ENCODE measurements around the gene AFAP1L1. TPM values are rescaled to one million over a fixed set of nuclear protein-coding genes. Genes with fewer than 3 reads are reported as not detected.

The AFAP1L1 gene
- total and polyA plus RNA-seq, 2 donors (not counting 3 experiments of a cell fraction or from before 2014, with no cell fraction given), result 7.9 to 73.2 TPM

DNA sequence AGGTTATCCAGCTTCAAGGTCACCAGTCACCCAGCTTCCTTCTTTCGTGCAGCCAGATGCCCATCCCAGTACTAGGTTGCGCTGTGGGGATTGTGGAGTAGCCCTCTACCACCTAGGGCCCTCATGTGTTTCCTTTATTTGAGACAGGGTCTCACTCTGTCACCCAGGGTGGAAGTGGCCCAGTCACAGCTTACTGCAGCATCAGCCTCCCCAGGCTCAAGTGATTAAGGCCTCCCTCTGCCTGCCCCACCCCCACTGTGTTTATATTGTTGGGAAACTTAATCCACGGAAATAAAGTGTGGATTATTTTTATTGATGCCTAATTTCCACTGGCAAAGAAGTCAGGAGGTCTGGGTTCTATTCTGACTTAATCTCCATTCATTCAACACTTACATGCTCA, 103.1 kb downstream of the AFAP1L1 start:
- H3K79me2 ChIP-seq (ENCODE audit: control insufficient read depth, insufficient read depth, low read length), result no peaks in the 10 kb centered on the region
- H3K36me3 ChIP-seq (ENCODE audit: control insufficient read depth in 2 of 2, extremely low read depth in 1 of 2, insufficient read depth in 2 of 2, low read length in 2 of 2), result no peaks in the 10 kb centered on the region
- no peaks in the 10 kb centered on the region for H3K9me3 ChIP-seq (replicated peaks; ENCODE audit: control insufficient read depth, insufficient read depth, low read length)
- no peaks in the 10 kb centered on the region for H4K20me1 ChIP-seq (replicated peaks; ENCODE audit: control insufficient read depth, extremely low read depth, insufficient read depth, low read length)
- TF ChIP-seq JUN (IDR thresholded peaks at IDR 0.05; ENCODE audit: borderline replicate concordance, insufficient read depth, insufficient read length, low read depth) (no peak), MAX (IDR thresholded peaks at IDR 0.05; ENCODE audit: insufficient read depth, insufficient read length) (no peak), MYC (IDR thresholded peaks at IDR 0.05; ENCODE audit: low read depth, low read length) (no peak), POLR2AphosphoS5 (IDR thresholded peaks at IDR 0.05; ENCODE audit: insufficient read depth, low read depth, low read length) (no peak), POLR2A (IDR thresholded peaks at IDR 0.05; ENCODE audit: low read depth, low read length) (no peak), GATA2 (IDR thresholded peaks at IDR 0.05; ENCODE audit: insufficient read depth, insufficient read length, low read depth, low read length) (no peak), EZH2 (IDR thresholded peaks at IDR 0.05; ENCODE audit: borderline replicate concordance, low read depth, low read length, severe bottlenecking) (no peak), CTCF (IDR thresholded peaks at IDR 0.05; ENCODE audit: extremely low read depth in 1 of 2, insufficient read depth in 1 of 2, low read depth in 1 of 2, low read length in 2 of 2) (no peak), FOS (IDR thresholded peaks at IDR 0.05; ENCODE audit: borderline replicate concordance, insufficient read depth, low read length) (no peak)
- no peak overlapping the region for H3K9ac ChIP-seq (replicated peaks; ENCODE audit: extremely low read depth, insufficient read depth, low read length)
- CTCF ChIA-PET, result interaction anchor here (0.6 to 3.7 kb wide), 9 partner anchors 9 to 244 kb away, joined by 3 to 49 read pairs (median 4); no protein-coding TSS in a partner anchor
- dilution Hi-C loops (cut with MboI; ENCODE audit: extremely low pct_ligation_motif_present, low sequenced_read_pairs), result no loop called here
- DNase-seq (ENCODE audit: low read depth, low spot score) (no peak), FAIRE-seq (no peak)
- POLR2A ChIA-PET, result interaction anchor here (1.5 kb wide), 1 partner anchor 190 kb away, joined by 3 read pairs; no protein-coding TSS in a partner anchor
- H2AFZ ChIP-seq (ENCODE audit: low read depth, low read length), result no peak overlapping the region
- BruUV-seq (replicated peaks), result no TSS peak
- no peak overlapping the region for H3K27ac ChIP-seq (ENCODE audit: insufficient read depth, low read depth, low read length)
- no peaks in the 10 kb centered on the region for H3K9me1 ChIP-seq (replicated peaks; ENCODE audit: control insufficient read depth, extremely low read depth, insufficient read depth, low read length)
- H3K4me2 ChIP-seq (ENCODE audit: insufficient read depth, low read length), result no peak overlapping the region
- no peaks in the 10 kb centered on the region for H3K4me1 ChIP-seq (ENCODE audit: control insufficient read depth, extremely low read depth, insufficient read depth, low read length)
- no peaks in the 10 kb centered on the region for H3K27me3 ChIP-seq (ENCODE audit: control insufficient read depth in 2 of 2, insufficient read depth in 2 of 2, low read length in 2 of 2)
- intact Hi-C loops (cut with micrococcal nuclease), result no loop called here
- H3K4me3 ChIP-seq (replicated peaks in 1 of 3; ENCODE audit: insufficient read depth in 1 of 3, low read depth in 1 of 3, low read length in 3 of 3), result no peak overlapping the region
